ENCODE measurements around the gene BTBD2. TPM values are rescaled to one million over a fixed set of nuclear protein-coding genes. Genes with fewer than 3 reads are reported as not detected.

Gene BTBD2
- total and polyA plus RNA-seq, 2 of the 13 experiments (the other 11 are each of a cell fraction or from before 2014, with no cell fraction given), result 28.1 to 45.3 TPM

GRCh38 chr19:2018752-2019151 is 3.2 kb upstream of the BTBD2 start (continued):
- TF ChIP-seq AKNA (CRISPR knock-in tag; IDR thresholded peaks at IDR 0.05; ENCODE audit: borderline replicate concordance) (no peak), SMAD9 (CRISPR knock-in tag; IDR thresholded peaks at IDR 0.05) (no peak), ZBTB49 (CRISPR knock-in tag; IDR thresholded peaks at IDR 0.05; ENCODE audit: borderline replicate concordance) (no peak), IKZF4 (CRISPR knock-in tag; IDR thresholded peaks at IDR 0.05; ENCODE audit: borderline replicate concordance, low read depth, not compliant biosample characterization) (no peak), ZNF652 (CRISPR knock-in tag; IDR thresholded peaks at IDR 0.05; ENCODE audit: borderline replicate concordance, low read depth) (no peak), MAFK (conservative IDR thresholded peaks at IDR 0.05 in 1 of 2, IDR thresholded peaks at IDR 0.05 in 1 of 2; ENCODE audit: low read length in 2 of 2) (no peak), ZNF253 (CRISPR knock-in tag; IDR thresholded peaks at IDR 0.05; ENCODE audit: borderline replicate concordance) (no peak), ZNF704 (CRISPR knock-in tag; IDR thresholded peaks at IDR 0.05; ENCODE audit: borderline replicate concordance) (no peak)

Data from HepG2 (cell line).